ENCODE data around the gene BRSK2. TPM values are rescaled to one million over a fixed set of nuclear protein-coding genes. Genes with fewer than 3 reads are reported as not detected.

Gene BRSK2
- total and polyA plus RNA-seq, 9 of the 15 experiments (the other 6 are each of a cell fraction or from before 2014, with no cell fraction given) = 0.06 to 0.52 (median 0.18) TPM; not detected in 5

GRCh38 chr11:1498262-1498661 lies 108.5 kb downstream of the BRSK2 start:
- 81% methylated on average over 13 of the region's 13 CpGs for WGBS (ENCODE audit: insufficient coverage, low coverage, missing lambda C conversion rate)
- no peak for TF ChIP-seq ELF1 (tag; IDR thresholded peaks at IDR 0.05)
- no peak for TF ChIP-seq ZFPM2 (CRISPR knock-in tag; IDR thresholded peaks at IDR 0.05)
- TF ChIP-seq ZNF589 (CRISPR knock-in tag; IDR thresholded peaks at IDR 0.05; ENCODE audit: low read depth) = no peak
- no peak for TF ChIP-seq RAD21 (CRISPR knock-in tag; conservative IDR thresholded peaks at IDR 0.05 in 1 of 2, IDR thresholded peaks at IDR 0.05 in 1 of 2)
- TF ChIP-seq, protein P1, sequence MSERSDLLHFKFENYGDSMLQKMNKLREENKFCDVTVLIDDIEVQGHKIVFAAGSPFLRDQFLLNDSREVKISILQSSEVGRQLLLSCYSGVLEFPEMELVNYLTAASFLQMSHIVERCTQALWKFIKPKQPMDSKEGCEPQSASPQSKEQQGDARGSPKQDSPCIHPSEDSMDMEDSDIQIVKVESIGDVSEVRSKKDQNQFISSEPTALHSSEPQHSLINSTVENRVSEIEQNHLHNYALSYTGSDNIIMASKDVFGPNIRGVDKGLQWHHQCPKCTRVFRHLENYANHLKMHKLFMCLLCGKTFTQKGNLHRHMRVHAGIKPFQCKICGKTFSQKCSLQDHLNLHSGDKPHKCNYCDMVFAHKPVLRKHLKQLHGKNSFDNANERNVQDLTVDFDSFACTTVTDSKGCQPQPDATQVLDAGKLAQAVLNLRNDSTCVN (CRISPR knock-in tag; IDR thresholded peaks at IDR 0.05) = no peak
- no peak for TF ChIP-seq ZNF140 (CRISPR knock-in tag; IDR thresholded peaks at IDR 0.05)
- no peak for TF ChIP-seq ZNF707 (CRISPR knock-in tag; conservative IDR thresholded peaks at IDR 0.05)
- no peak overlapping the region for H2AFZ ChIP-seq (ENCODE audit: low read depth, low read length)
- DNase-seq (ENCODE audit: extremely low read depth in 1 of 4, low spot score in 3 of 4) (no peak), ATAC-seq (no peak), FAIRE-seq (no peak)
- no peaks in the 10 kb centered on the region for H4K20me1 ChIP-seq (replicated peaks; ENCODE audit: control insufficient read depth, insufficient read depth, low read length)
- no TSS peak for BruUV-seq (replicated peaks)
- no peak overlapping the region for H3K4me2 ChIP-seq (ENCODE audit: insufficient read depth, low read length)
- intact Hi-C loops (cut with micrococcal nuclease) = no loop called here
- no peaks in the 10 kb centered on the region for H3K36me3 ChIP-seq (ENCODE audit: control insufficient read depth, insufficient read depth, low read length)
- H3K9me1 ChIP-seq (ENCODE audit: control insufficient read depth, insufficient read depth, low read length) = no peaks in the 10 kb centered on the region
- ChIA-PET CTCF (ENCODE audit: low intra/inter-chr PET ratio) (no interaction called here), POLR2A (no interaction called here)
- in situ Hi-C loops (cut with MboI) = no loop called here
- H3K27me3 ChIP-seq (ENCODE audit: control insufficient read depth in 2 of 2, insufficient read depth in 2 of 2, low read length in 2 of 2) = no peaks in the 10 kb centered on the region
- H3K9ac ChIP-seq (ENCODE audit: insufficient read depth in 1 of 2, low read depth in 2 of 2, low read length in 2 of 2) = no peak overlapping the region
- no peak overlapping the region for H3K27ac ChIP-seq (ENCODE audit: extremely low read depth, low read depth, low read length)
- H3K79me2 ChIP-seq (ENCODE audit: control insufficient read depth, insufficient read depth, low read length) = peaks cover 2% of the 10 kb centered on the region; the same call in 2 of the 3 replicates
- no peak overlapping the region for H3K4me3 ChIP-seq
- H3K4me1 ChIP-seq (replicated peaks in 1 of 2; ENCODE audit: control insufficient read depth in 2 of 2, insufficient read depth in 2 of 2, low read length in 2 of 2) = peaks cover 0 to 6% of the 10 kb centered on the region in 2 experiments; a peak in 1 of 5 replicates
- H3K9me3 ChIP-seq (replicated peaks; ENCODE audit: control insufficient read depth, insufficient read depth, low read depth, low read length) = 0 out of 2 replicates have a peak, but pooled peaks cover 7% of the 10 kb centered on the region

Measured in K562 (cell line).